Stimulated activated naive CD8-positive, alpha-beta T cell treated with anti-CD3 and anti-CD28 coated beads, Interleukin-15, amount 100 ng/mL, for 72 hours (primary cell): ENCODE measurements around the gene DOCK1.

ENCODE experiments used
- ATAC-seq: fragments of 150-1000 bp; cut with Tn5 transposase; 2 replicates; pipeline ENCODE4 v1.10.0; 2021; ENCODE audit warnings: mild to moderate bottlenecking, moderate library complexity
- DNase-seq, 2 donors: peaks; one replicate each; pipeline ENCODE4 v3.0.0; 2021 to 2022
- H3K27ac Mint-ChIP-seq, 2 donors: one replicate each; pipeline ENCODE4 v1.8.0; 2022; ENCODE audit warnings: mild to moderate bottlenecking in 2 of 2, mixed read lengths in 2 of 2, moderate library complexity in 2 of 2
- H3K27me3 Mint-ChIP-seq: one replicate; pipeline ENCODE4 v1.8.0; 2022; ENCODE audit warnings: mixed read lengths
- H3K4me1 Mint-ChIP-seq: one replicate; pipeline ENCODE4 v1.8.0; 2022; ENCODE audit warnings: mild to moderate bottlenecking, mixed read lengths
- H3K4me3 Mint-ChIP-seq, 2 donors: one replicate each; pipeline ENCODE4 v1.8.0; 2022; ENCODE audit warnings: mild to moderate bottlenecking in 2 of 2, mixed read lengths in 2 of 2, moderate library complexity in 1 of 2
- H3K9me3 Mint-ChIP-seq, 2 donors: one replicate each; pipeline ENCODE4 v1.8.0; 2022; ENCODE audit warnings: mixed read lengths in 2 of 2

Gene DOCK1

DNA sequence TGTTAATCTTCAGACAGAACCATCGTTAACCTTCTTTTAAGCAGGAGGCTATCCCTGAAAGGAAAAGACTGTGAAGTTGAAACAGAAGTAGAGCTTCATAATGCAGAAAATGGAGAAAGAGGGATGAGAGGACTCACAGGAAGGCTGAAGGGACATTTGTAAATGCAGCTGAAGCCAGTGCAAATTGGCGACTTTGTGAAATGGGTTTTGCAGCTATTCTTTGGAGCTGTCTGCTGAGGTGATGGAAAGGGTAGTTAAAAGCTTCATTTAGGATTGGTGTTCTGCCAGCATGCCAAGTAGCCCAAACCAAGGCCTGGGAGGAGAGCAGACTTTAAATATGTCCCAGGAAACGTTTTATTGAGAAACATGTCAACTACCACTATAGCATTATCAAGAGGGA, 168.4 kb downstream of the DOCK1 start:
- DNase-seq (no peak), ATAC-seq (no peak)
- no peaks in the 10 kb centered on the region for H3K27me3 Mint-ChIP-seq
- no peak overlapping the region for H3K27ac Mint-ChIP-seq
- H3K9me3 Mint-ChIP-seq: peaks cover 0 to 8% of the 10 kb centered on the region in 2 donors
- no peaks in the 10 kb centered on the region for H3K4me1 Mint-ChIP-seq
- H3K4me3 Mint-ChIP-seq: no peak overlapping the region

DNA sequence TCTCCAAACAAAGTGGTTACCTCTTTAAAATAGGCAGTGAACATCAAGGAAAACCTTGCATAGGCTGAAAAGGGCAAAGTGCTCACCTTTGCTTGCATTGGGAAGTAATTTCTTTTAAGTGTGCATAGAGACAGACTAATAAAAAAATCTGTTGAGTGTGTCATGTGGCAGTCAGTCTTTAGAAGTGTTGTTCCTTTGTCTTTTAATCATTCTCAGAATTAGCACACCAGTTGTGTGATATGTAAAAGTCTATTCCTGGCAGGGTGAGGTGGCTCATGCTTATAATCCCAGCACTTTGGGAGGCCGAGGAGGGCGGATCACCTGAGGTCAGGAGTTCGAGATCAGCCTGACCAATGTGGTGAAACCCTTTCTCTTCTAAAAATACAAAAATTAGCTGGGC, 174.2 kb downstream of the DOCK1 start:
- Mint-ChIP-seq H3K9me3 (no peaks in the 10 kb centered on the region), H3K4me3 (no peak overlapping the region), H3K27me3 (no peaks in the 10 kb centered on the region), H3K27ac (no peak overlapping the region), H3K4me1 (no peaks in the 10 kb centered on the region)
- ATAC-seq (no peak), DNase-seq (no peak)

DNA sequence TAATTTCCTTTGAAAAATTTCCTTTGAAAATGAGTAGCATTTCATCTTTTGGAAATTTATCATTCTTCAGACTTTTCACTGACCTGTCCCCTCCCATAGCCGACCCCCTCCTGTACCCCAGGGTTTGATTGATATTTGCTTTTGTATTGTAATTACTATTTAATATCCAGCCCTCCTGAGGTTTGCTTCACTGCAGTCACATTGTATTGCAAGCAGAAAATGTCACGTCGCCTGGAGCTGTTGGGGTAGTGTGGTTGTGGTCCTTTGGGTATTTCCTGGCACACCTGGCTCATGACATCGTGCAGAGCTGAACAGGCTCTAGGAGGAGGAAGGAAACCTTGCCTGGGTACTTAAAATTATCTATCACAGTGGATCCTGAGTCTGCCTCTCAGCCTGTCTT, 175.1 kb downstream of the DOCK1 start:
- H3K4me1 Mint-ChIP-seq: no peaks in the 10 kb centered on the region
- H3K4me3 Mint-ChIP-seq: no peak overlapping the region
- no peaks in the 10 kb centered on the region for H3K27me3 Mint-ChIP-seq
- H3K27ac Mint-ChIP-seq: no peak overlapping the region
- no peak for ATAC-seq
- no peaks in the 10 kb centered on the region for H3K9me3 Mint-ChIP-seq
- DNase-seq: no peak

DNA sequence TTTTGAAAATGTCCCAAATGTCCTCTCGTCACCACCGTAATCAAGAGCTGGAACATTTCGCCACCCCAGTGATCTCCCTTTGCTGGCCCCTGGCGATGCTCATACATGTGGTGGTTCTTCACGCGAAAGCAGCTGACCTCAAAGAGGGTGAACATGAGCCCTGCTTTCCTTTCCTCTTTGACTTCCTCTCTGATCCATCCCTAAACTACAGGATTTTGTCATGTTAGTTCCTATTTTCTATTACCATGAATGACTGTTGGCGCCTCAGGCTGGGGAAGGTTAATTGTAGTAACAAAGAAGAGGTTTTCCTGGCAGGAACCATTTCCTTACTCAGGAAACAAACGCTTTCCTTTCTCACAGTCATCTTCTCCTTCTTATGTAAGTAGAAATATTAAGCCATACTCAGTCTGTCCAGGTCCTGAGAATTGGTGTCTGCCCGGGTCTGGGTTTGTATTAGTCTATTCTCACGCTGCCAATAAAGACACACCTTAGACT, 176.7 kb downstream of the DOCK1 start:
- DNase-seq: no peak
- no peak for ATAC-seq
- Mint-ChIP-seq H3K9me3 (no peaks in the 10 kb centered on the region), H3K4me1 (no peaks in the 10 kb centered on the region), H3K27ac (no peak overlapping the region), H3K27me3 (no peaks in the 10 kb centered on the region), H3K4me3 (no peak overlapping the region)

DNA sequence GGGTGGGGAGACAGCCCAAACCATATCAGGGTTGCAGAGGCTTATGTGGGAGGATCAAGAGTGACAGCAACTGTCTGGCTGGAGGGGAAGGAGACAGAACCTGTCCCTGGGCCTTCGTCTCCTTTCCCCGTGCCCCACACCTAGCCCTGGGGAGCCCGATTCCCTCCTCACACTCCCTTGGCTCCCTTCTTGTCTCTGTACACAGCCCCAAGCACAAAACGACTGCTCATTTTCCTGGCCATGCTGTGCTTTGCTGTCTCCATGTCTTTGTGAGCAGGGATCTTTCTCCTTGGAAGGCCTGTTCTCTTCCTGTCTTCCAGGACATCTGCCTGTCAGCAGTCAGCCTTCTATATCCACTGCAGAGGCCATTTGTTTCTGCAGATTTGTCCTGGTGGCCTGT, 177.4 kb downstream of the DOCK1 start:
- no peak overlapping the region for H3K4me3 Mint-ChIP-seq
- no peaks in the 10 kb centered on the region for H3K27me3 Mint-ChIP-seq
- ATAC-seq (no peak), DNase-seq (no peak)
- no peak overlapping the region for H3K27ac Mint-ChIP-seq
- no peaks in the 10 kb centered on the region for H3K9me3 Mint-ChIP-seq
- no peaks in the 10 kb centered on the region for H3K4me1 Mint-ChIP-seq

DNA sequence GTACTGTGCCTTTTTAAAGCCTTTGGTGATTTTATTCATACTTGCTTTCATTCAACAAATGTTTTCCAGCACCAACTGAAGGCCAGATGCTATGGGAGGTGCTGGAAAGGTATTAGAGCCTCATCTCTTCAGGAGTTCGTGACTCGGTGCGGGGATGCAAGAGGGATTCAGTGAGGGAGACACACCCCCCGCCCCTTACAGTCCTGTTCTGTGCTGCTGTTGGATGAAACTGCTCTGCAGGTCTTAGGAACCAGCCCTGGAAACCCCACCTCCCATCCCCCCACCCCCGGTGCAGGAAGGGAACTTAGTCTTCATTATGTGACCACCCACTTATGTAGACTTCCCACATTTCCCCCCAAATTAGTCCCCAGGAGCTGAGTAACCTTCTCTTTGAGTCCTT, 180.7 kb downstream of the DOCK1 start:
- Mint-ChIP-seq H3K27me3 (no peaks in the 10 kb centered on the region), H3K4me3 (no peak overlapping the region), H3K9me3 (no peaks in the 10 kb centered on the region), H3K4me1 (no peaks in the 10 kb centered on the region), H3K27ac (no peak overlapping the region)
- DNase-seq (no peak), ATAC-seq (no peak)

DNA sequence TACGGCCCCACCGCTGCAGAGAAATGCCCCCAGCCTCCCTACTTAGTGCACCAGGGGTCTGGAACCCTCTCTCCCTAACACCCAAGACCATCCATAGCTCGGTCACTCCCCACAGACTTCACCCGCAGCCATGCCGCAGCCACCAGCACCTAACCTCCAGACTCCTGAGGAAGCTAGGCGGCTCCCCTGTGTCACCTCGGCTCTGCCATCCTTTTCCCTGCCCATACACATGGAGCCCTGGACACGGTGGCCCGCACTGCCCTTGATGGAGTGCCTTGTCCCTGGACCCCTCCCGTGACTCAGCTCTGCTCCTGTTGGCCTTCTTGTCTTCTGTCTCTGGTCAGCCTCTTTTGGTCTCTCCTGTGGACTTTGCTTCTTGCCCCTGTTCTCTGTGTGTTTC, 183.7 kb downstream of the DOCK1 start:
- Mint-ChIP-seq H3K27ac (peak overlapping the region in 1 of 2 donors; percentile 81), H3K9me3 (no peaks in the 10 kb centered on the region), H3K27me3 (no peaks in the 10 kb centered on the region), H3K4me1 (no peaks in the 10 kb centered on the region), H3K4me3 (no peak overlapping the region)
- ATAC-seq: peak; percentile 42
- DNase-seq: no peak

DNA sequence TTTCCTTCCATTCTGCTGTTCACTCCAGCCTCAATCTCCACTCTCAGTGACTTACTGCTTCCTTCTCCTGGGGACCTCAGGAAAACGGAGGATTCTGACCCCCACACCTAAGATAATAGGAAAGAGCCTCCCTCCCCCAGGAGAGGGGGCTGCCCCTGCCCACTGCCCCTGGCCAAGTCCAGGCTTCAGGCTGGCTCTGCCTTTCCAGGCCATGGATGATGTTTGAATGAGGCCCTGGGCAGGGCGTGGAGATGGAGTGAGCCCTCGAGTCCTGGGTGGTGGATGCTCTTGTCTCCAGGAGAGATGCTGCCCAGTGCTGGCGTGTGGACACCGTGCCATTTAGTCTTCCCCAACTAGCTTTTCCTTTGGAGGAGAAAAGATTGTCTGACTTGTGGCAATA, 184.2 kb downstream of the DOCK1 start:
- H3K9me3 Mint-ChIP-seq: no peaks in the 10 kb centered on the region
- ATAC-seq (no peak), DNase-seq (no peak)
- H3K4me3 Mint-ChIP-seq: no peak overlapping the region
- H3K27ac Mint-ChIP-seq: peak overlapping the region in 1 of 2 donors; percentile 81
- H3K27me3 Mint-ChIP-seq: no peaks in the 10 kb centered on the region
- no peaks in the 10 kb centered on the region for H3K4me1 Mint-ChIP-seq

DNA sequence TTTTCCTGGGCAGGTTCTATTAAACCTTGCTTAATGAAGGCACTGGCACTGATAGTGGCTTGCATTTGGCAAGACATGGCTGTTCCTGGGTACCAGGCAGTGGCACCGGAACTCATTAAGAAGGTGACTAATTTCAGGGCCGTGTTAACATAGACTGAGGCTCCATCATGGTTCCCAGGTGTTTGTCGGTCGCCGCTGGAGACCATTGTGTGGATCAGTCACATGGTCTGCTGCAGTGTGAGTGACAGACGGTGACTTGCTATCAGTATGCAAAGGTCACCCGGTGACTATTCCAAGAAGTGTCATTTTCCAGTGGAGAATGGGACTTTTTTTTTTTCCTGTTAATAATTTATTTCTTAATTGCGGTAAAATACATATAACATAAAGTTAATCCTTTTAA, 184.9 kb downstream of the DOCK1 start:
- no peak overlapping the region for H3K27ac Mint-ChIP-seq

DNA sequence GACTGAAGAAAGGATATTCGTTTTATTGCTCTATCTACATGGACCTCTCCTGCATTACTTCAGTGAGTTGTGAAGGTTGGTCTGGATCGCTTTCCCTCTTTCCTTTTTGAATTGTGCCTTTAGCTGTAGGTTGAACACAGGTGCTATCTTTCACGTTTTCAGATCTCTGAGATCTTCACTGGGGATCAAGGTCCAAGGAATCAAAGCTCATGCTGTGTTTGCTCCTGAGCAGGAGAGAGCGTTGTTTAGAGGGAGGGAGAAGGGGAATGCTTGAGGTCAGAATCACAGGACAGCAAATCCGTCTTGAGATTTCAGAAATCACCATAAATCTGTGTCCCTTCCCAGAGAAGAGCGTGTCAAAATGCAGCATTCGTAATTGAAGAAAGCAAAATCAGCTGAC, 186.1 kb downstream of the DOCK1 start:
- no peaks in the 10 kb centered on the region for H3K27me3 Mint-ChIP-seq
- DNase-seq (no peak), ATAC-seq (no peak)
- no peaks in the 10 kb centered on the region for H3K4me1 Mint-ChIP-seq
- H3K4me3 Mint-ChIP-seq: no peak overlapping the region
- H3K9me3 Mint-ChIP-seq: no peaks in the 10 kb centered on the region
- no peak overlapping the region for H3K27ac Mint-ChIP-seq

More for the DNA sequence above, 184.9 kb downstream of the DOCK1 start:
- no peak overlapping the region for H3K4me3 Mint-ChIP-seq
- no peaks in the 10 kb centered on the region for H3K27me3 Mint-ChIP-seq
- H3K9me3 Mint-ChIP-seq: no peaks in the 10 kb centered on the region
- no peak for DNase-seq
- no peak for ATAC-seq
- H3K4me1 Mint-ChIP-seq: no peaks in the 10 kb centered on the region

DNA sequence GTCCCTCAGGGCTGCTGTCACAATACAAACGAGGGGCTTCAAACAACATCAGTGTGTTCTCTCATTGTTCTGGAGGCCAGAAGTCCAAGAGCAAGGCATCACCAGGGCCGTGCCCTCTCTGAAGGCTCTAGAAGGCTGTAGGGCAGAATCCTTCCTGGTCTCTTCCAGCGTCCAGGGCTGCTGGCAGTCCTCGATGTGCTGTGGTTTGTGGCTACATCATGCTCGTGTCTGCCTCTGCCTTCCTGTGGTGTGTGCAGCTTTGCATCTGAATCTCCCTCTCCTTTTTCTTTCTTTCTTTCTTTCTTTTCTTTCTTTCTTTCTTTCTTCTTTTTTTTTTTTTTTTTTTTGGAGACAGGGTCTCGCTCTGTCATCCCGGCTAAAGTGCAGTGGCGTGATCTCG, 187.7 kb downstream of the DOCK1 start:
- H3K4me1 Mint-ChIP-seq: no peaks in the 10 kb centered on the region
- H3K27me3 Mint-ChIP-seq: no peaks in the 10 kb centered on the region
- no peaks in the 10 kb centered on the region for H3K9me3 Mint-ChIP-seq
- ATAC-seq (no peak), DNase-seq (no peak)
- H3K27ac Mint-ChIP-seq: no peak overlapping the region
- H3K4me3 Mint-ChIP-seq: no peak overlapping the region

DNA sequence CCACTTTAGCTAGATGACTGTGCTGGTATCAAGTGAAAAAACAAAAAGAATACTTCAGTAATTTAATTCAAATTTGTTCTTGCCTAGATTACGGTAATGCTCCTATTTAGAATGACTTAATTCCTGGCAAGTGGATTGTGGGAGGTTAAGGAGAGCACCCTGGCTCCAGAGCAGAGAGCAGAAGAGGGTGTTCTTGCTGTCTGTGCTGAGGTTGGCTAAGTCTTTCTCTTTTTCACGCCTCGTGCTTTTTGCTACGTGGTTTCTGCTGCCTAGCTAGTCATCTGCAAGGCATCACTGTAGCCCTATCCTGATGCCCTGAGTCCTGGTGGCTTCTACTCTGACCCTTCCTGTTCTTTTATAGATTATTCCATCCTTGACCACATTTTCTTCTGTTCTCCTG, 189.8 kb downstream of the DOCK1 start:
- DNase-seq: no peak
- ATAC-seq: no peak
- no peaks in the 10 kb centered on the region for H3K4me1 Mint-ChIP-seq
- peaks cover 4 to 10% of the 10 kb centered on the region in 2 donors for H3K9me3 Mint-ChIP-seq
- no peak overlapping the region for H3K4me3 Mint-ChIP-seq
- H3K27ac Mint-ChIP-seq: no peak overlapping the region
- H3K27me3 Mint-ChIP-seq: no peaks in the 10 kb centered on the region

DNA sequence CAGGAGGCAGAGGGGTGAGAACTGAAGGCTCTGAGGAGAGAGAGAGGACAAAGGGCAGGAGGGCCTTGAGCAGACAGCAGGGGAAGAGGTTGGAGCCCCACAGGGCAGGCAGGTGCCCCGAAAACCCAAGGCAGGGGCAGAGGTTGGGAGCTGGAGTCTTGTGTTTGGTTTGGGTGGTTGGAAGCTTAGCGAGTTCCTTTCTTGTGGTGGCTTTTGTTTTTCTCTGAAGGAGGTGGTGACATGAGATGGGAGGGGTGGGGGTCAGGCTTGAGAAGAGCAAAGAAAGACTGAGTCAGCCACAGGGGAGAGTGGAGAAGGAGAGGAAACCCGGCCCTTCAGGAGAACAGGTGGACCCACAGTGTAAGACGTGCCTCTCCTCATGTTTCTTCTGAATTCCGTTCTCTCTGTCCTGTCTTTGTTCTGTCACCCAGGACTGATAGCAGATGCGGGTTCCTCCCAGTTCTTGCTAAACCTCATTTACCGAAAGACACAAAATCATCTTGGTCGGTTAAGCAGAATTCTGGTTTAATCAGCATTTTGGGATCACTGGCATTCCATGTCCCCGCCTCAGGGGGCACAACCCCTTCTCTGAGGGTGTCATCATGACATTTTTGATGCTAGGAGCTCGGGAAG, 195.9 kb downstream of the DOCK1 start:
- H3K9me3 Mint-ChIP-seq: peaks cover 4 to 19% of the 10 kb centered on the region in 2 donors

DNA sequence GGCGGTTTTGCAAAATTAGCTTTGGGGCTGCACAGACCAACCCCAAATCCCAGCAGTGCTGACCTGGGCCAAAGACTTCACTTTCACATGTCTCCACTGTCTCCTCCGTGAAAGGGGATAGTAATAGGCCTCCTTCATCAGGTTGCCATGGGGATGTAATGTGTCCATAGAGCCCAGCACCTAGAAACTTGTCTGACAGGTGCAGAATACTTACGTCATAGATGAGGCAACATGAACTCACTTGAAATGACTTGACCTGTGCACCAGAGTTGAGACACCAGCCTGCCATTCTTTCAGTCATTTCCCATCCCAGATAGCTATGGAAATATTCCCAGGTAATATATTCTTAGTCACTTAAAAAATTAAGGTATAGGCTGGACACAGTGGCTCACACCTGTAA, 196.9 kb downstream of the DOCK1 start:
- no peak overlapping the region for H3K27ac Mint-ChIP-seq
- H3K4me3 Mint-ChIP-seq: no peak overlapping the region
- peaks cover 6% of the 10 kb centered on the region for H3K4me1 Mint-ChIP-seq
- no peak for ATAC-seq
- no peak for DNase-seq
- H3K9me3 Mint-ChIP-seq: peaks cover 4 to 24% of the 10 kb centered on the region in 2 donors
- no peaks in the 10 kb centered on the region for H3K27me3 Mint-ChIP-seq

More for the DNA sequence above, 195.9 kb downstream of the DOCK1 start:
- H3K27ac Mint-ChIP-seq: no peak overlapping the region
- no peak for ATAC-seq
- no peaks in the 10 kb centered on the region for H3K27me3 Mint-ChIP-seq
- DNase-seq: no peak
- peaks cover 6% of the 10 kb centered on the region for H3K4me1 Mint-ChIP-seq
- H3K4me3 Mint-ChIP-seq: no peak overlapping the region

DNA sequence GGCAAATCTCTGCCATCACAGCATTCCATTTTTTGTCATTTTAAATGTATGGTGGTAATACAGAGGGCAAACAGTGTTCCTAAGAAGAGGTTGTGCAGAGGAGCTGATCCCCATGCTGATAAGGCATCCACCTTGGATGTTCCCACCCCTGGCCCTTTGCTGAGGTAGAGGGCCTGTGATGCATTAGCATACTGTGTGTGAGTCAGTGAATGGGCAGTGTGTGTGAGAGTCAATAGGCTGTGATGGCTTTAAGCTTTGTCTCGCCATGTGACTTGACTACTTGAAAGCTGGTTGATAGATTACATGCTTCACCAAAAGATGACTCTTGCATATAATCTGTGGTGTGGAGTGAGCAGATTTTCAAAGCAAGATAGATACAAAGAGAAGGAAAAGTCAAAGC, 209.9 kb downstream of the DOCK1 start:
- no peaks in the 10 kb centered on the region for H3K4me1 Mint-ChIP-seq
- H3K27me3 Mint-ChIP-seq: no peaks in the 10 kb centered on the region
- no peak overlapping the region for H3K4me3 Mint-ChIP-seq
- H3K9me3 Mint-ChIP-seq: peaks cover 7 to 11% of the 10 kb centered on the region in 2 donors
- H3K27ac Mint-ChIP-seq: no peak overlapping the region
- DNase-seq: no peak
- ATAC-seq: no peak

DNA sequence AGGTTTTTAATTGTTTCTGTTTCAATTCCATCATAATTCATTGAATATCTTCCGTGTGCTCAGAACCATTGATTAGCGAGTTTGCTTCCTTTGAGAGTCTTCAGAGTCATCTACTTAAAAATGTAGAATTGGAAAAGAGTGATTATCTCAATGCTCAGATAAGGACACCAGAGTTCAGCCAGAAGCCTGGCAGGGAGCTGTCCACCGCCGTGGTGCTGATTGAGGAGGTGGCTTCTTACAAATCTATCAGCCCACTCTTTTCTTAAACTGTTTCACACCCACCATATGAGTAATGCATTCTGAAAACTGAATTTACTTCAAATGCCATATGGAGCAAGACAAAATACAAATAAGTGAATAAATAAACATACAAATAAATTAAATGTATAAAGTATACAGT, 211.9 kb downstream of the DOCK1 start:
- Mint-ChIP-seq H3K27me3 (no peaks in the 10 kb centered on the region), H3K27ac (no peak overlapping the region), H3K9me3 (peaks cover 7 to 11% of the 10 kb centered on the region in 2 donors), H3K4me3 (no peak overlapping the region), H3K4me1 (no peaks in the 10 kb centered on the region)
- ATAC-seq (no peak), DNase-seq (no peak)

DNA sequence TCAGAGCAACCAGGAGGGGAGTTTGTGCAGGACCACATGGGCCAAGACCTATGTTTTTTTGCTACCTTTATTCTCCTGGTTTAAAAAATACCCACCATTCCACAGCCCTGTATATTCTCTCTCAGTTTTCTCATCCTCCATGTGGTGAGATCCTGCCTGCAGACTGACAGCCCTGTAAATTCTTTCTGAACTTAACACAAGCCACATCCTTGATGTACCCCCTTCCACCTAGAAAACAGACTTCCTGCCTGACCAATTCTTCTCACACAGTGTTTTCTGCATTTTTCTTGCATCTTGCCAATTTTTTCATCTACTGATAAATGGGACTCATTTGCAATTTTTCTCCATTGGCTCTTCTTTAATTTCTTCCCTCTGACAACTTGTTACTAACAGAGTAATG, 212.8 kb downstream of the DOCK1 start:
- no peaks in the 10 kb centered on the region for H3K4me1 Mint-ChIP-seq
- H3K9me3 Mint-ChIP-seq: peaks cover 7 to 11% of the 10 kb centered on the region in 2 donors
- DNase-seq (no peak), ATAC-seq (no peak)
- no peak overlapping the region for H3K4me3 Mint-ChIP-seq
- H3K27me3 Mint-ChIP-seq: no peaks in the 10 kb centered on the region
- H3K27ac Mint-ChIP-seq: no peak overlapping the region
